Endometrial microvascular endothelial cells (primary cell): ENCODE measurements around the gene TCIRG1. TPM values are rescaled to one million over a fixed set of nuclear protein-coding genes. Genes with fewer than 3 reads are reported as not detected.
"Not testable (repeated sequence)": the region's sequence is repeated elsewhere in the genome, so short reads cannot be mapped to it uniquely, and the experiment has no call there.

Experiments
- in situ Hi-C: cut with HindIII; loops from 2 replicates; pipeline ENCODE4 v1.10.0; 2017; ENCODE audit warnings: low sequenced_read_pairs, low pct_unique_long_range_greater_than_20kb; ENCODE audit errors: inconsistent ontology term
- total RNA-seq: library from RNA; depleted of rRNA; stranded (reverse); fragments of >200 nt; gene quantifications from one replicate; pipeline ENCODE4 v1.2.3, GENCODE V29; 2015; ENCODE audit errors: inconsistent ontology term

The TCIRG1 gene
- total RNA-seq, result 104 TPM

GRCh38 chr11:68038718-68039525, at the start of gene TCIRG1:
TSS of gene TCIRG1 (plus strand) at chr11:68039025. CDS start at chr11:68041272, 2,247 bp downstream.
- in situ Hi-C loops, result no loop called here

DNA sequence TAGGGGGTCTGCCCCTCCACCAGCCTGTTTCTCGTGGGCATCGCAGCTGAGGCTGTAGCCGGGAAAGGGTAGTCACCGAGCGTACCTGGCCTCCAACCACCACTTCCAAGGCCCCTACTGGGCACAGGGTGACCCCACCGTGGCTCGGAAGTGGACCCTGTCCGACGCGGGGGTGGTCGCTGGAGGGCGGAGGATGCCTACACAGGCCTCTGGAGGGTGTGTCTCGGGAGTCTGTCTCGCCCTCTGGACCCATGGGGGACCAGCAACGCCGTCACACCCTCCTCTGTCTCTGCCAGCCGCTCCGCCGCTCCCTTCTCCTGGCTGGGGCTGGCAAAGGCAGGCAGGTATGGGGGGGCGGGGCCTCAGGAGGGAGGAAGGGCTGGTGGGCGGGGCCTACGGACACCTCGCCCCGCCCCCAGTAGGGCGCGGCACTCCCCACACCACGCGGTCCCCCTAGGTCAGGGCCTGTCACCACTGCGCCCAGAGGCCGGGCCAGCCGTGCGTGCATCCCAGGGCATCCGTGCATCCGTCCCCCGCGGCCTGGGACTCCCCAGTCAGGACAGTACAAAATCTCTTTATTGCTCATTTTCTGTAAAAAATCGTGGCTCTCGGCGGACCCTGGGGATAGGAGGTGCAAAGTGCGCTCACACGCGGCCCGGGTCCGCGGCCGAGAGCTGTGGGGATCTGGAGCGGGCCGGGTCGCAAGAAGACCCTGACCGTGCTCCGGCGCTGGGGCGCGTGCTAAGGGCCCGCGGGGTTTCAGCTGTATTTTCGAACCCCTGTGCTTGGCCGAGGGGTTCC, 48.1 kb upstream of the TCIRG1 start:
- in situ Hi-C loops, result not testable (repeated sequence)

- in situ Hi-C loops, result not testable (repeated sequence)
These were observed 47.3 kb upstream of the TCIRG1 start for GRCh38 chr11:67991347-67992121.

DNA sequence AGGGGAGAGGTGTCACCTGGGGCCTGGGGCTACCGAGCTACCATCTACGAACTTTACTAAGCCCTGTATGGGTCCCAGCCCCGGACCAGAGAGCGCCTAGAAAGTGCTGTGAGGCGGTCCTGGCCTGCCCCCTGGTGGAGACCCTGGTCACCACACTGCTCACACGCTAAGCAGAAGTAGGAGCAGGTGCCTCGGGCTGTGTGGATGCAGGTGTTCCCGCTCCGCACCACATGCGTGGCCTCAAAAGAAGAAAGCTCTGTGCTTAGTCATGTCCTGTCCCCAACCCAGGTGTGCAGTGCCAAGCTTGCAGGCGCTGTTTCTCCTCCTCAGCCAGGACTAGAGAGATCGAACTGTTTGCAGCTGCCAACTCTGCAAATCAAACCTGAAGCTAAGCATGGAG, 45.0 kb upstream of the TCIRG1 start:
- in situ Hi-C loops, result not testable (repeated sequence)

DNA sequence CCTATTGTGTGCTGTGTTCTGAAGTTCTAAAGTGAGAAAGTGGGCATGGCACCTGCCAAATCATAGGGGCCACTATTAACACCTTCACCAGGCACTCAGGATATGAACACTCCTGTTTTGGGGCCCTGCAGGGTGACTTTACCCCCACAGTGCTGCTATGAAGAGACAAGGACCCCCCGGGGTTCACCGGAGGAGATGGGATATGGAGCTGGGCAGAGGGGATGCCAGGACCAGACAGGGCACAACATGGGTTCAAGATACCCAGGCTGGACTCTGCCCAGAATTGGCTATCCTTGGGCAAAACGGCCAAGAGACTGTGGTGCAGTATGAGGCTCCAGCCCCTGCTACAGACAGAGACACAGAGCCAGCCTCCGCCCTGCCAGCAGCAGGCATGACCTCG, 44.4 kb upstream of the TCIRG1 start:
- in situ Hi-C loops, result not testable (repeated sequence)

DNA sequence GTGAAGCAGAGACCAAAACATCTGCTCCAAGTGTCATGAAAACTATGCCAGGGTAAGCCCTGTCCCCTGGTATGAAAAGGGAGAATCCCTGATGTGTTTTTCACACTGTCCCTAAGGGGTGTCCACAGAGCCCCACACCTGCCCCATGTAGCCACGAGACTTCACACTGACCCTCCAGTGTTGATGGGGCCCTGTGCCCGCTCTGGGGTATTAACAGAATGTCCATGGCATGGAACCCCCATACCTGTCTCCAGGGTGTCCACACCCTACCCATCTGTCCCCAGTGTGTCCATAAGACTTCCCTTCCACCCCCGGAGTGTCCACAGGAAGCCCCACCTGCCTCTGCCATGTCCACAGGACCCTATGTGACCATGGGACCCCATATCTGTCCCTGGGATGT, 43.7 kb upstream of the TCIRG1 start:
- in situ Hi-C loops, result not testable (repeated sequence)

- in situ Hi-C loops, result not testable (repeated sequence)
These were observed 43.2 kb upstream of the TCIRG1 start for GRCh38 chr11:67995579-67995978.

- in situ Hi-C loops, result no loop called here
These were observed 42.8 kb upstream of the TCIRG1 start for GRCh38 chr11:67996051-67996450.

- in situ Hi-C loops, result no loop called here
These were observed 42.0 kb upstream of the TCIRG1 start for GRCh38 chr11:67996622-67997474.

DNA sequence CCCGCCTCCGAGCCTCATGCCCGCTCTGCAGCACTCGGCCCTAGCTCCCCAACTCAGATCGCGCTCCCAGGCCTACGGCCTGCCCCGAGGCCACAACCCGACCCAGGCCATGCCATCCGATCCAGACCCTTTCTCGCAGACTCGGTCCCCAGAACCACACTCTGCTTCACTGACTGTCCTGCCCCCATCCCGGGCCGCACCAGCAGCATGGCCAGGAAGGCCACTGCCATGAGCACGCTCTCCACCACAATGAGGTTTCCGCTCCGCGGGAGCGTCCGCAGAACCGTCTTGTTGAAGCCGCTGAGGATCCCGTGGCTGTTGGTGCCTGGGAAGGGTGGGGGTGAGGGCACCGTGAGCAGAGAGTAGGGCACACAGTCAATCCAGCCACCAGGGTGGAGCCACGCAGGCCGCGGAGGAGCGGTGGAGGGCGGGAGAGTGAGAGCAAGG, 41.3 kb upstream of the TCIRG1 start:
- in situ Hi-C loops, result no loop called here

- in situ Hi-C loops, result no loop called here
These were observed 40.4 kb upstream of the TCIRG1 start for GRCh38 chr11:67998150-67999045.

GRCh38 chr11:67999201-67999629, 39.6 kb upstream of the TCIRG1 start:
- in situ Hi-C loops, result no loop called here

DNA sequence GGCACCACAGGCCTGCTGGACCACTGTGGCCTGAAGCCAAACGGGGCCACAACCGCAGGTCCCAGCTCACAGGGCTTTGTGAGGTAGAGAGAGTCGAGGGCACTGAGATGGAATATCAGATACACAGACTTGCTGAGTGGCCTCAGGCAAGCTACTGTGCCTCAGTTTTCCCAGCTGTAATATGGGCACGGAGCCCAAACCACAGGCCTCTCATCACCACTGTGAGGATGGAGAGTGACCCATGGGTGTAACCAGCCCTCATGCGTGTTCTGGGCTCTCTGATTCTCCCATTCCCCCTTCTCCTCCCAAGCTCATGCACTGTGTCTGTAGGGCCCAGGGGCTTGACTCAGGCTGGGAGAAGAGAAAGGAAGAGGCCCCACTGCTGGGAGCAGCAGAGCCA, 39.1 kb upstream of the TCIRG1 start:
- in situ Hi-C loops, result no loop called here

DNA sequence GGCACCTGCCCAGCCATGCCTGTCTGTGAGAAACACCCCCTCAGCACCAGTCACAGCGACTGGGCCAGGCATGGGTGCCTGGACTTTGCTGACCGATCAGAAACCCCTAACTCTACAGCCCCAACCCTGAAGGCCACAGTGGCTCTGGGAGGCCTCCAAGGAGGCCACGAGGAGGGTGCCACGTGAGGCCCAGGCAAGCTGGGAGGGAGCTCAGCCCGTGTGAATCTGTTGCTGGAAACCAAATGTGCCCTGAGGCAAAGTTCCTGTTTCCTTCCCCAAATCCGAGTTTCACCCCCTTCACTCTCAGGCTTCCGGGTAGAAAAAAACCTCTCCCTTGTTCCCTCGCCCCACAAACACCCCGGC, 36.3 kb upstream of the TCIRG1 start:
- in situ Hi-C loops, result no loop called here

GRCh38 chr11:68002938-68003845, 35.6 kb upstream of the TCIRG1 start:
- in situ Hi-C loops, result no loop called here

GRCh38 chr11:68003846-68004550, 34.8 kb upstream of the TCIRG1 start, which contains the start of gene UNC93B1:
TSS of gene UNC93B1 (minus strand) at chr11:68004097. CDS start at chr11:68004043, 54 bp downstream.
- in situ Hi-C loops, result no loop called here
